RWPE2 (cell line): Measurements from ENCODE around the gene ZBTB20.

Source experiments
- ATAC-seq: fragments of 200-7000 bp; cut with Tn5 transposase; 3 replicates; pipeline ENCODE4 v1.9.1; 2021; ENCODE audit warnings: low read depth
- DNase-seq: peaks from one replicate; pipeline ENCODE4 v3.0.0-alpha.2; 2020; ENCODE audit warnings: low spot score
- H3K27ac ChIP-seq: fragments of 450-650 bp; 2 replicates; pipeline ENCODE4 v1.5.1; 2017; ENCODE audit warnings: mild to moderate bottlenecking; ENCODE audit not compliant: poor library complexity, severe bottlenecking
- H3K27me3 ChIP-seq: fragments of 250-450 bp; sonication (Bioruptor Pico); 2 replicates; pipeline ENCODE4 v1.5.1; 2021; ENCODE audit warnings: mild to moderate bottlenecking, moderate library complexity; ENCODE audit not compliant: insufficient read depth, poor library complexity, severe bottlenecking
- H3K36me3 ChIP-seq: fragments of 250-450 bp; sonication (Bioruptor Pico); 2 replicates; pipeline ENCODE4 v1.5.1; 2020; ENCODE audit warnings: low read depth, mild to moderate bottlenecking, moderate library complexity
- H3K4me1 ChIP-seq: fragments of 250-450 bp; sonication (Bioruptor Pico); 2 replicates; pipeline ENCODE4 v1.5.1; 2021; ENCODE audit warnings: mild to moderate bottlenecking, moderate library complexity; ENCODE audit not compliant: insufficient read depth, poor library complexity, severe bottlenecking
- H3K4me3 ChIP-seq: fragments of 250-450 bp; sonication (Bioruptor Pico); 2 replicates; pipeline ENCODE4 v1.5.1; 2021; ENCODE audit warnings: mild to moderate bottlenecking, moderate library complexity; ENCODE audit not compliant: severe bottlenecking
- H3K9me3 ChIP-seq: fragments of 250-450 bp; sonication (Bioruptor Pico); 2 replicates; pipeline ENCODE4 v1.5.1; 2021; ENCODE audit warnings: mild to moderate bottlenecking, moderate library complexity; ENCODE audit not compliant: severe bottlenecking
- TF ChIP-seq, protein P1 (sequence below): fragments of 450-650 bp; IDR thresholded peaks from one replicate; pipeline ENCODE4 v1.5.1; 2017; ENCODE audit warnings: mild to moderate bottlenecking, moderate library complexity; ENCODE audit not compliant: poor library complexity, severe bottlenecking

ZBTB20 gene

GRCh38 chr3:114725966-114726365 is 421.1 kb downstream of the ZBTB20 start:
- no peaks in the 10 kb centered on the region for H3K9me3 ChIP-seq
- no peaks in the 10 kb centered on the region for H3K36me3 ChIP-seq
- H3K4me1 ChIP-seq, result no peaks in the 10 kb centered on the region
- H3K27ac ChIP-seq, result no peak overlapping the region
- TF ChIP-seq, protein P1, sequence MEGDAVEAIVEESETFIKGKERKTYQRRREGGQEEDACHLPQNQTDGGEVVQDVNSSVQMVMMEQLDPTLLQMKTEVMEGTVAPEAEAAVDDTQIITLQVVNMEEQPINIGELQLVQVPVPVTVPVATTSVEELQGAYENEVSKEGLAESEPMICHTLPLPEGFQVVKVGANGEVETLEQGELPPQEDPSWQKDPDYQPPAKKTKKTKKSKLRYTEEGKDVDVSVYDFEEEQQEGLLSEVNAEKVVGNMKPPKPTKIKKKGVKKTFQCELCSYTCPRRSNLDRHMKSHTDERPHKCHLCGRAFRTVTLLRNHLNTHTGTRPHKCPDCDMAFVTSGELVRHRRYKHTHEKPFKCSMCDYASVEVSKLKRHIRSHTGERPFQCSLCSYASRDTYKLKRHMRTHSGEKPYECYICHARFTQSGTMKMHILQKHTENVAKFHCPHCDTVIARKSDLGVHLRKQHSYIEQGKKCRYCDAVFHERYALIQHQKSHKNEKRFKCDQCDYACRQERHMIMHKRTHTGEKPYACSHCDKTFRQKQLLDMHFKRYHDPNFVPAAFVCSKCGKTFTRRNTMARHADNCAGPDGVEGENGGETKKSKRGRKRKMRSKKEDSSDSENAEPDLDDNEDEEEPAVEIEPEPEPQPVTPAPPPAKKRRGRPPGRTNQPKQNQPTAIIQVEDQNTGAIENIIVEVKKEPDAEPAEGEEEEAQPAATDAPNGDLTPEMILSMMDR, result no peak
- ATAC-seq (no peak), DNase-seq (no peak)
- H3K27me3 ChIP-seq, result no peaks in the 10 kb centered on the region
- no peak overlapping the region for H3K4me3 ChIP-seq

GRCh38 chr3:114722530-114722929 is 424.6 kb downstream of the ZBTB20 start:
- TF ChIP-seq, protein P1, result no peak
- Histone ChIP-seq H3K36me3 (no peaks in the 10 kb centered on the region), H3K4me3 (no peak overlapping the region), H3K4me1 (no peaks in the 10 kb centered on the region), H3K27ac (no peak overlapping the region), H3K9me3 (no peaks in the 10 kb centered on the region), H3K27me3 (no peaks in the 10 kb centered on the region)
- no peak for DNase-seq
- no peak for ATAC-seq

GRCh38 chr3:114721864-114722263 is 425.2 kb downstream of the ZBTB20 start:
- ATAC-seq, result no peak
- Histone ChIP-seq H3K4me3 (no peak overlapping the region), H3K27ac (no peak overlapping the region), H3K9me3 (no peaks in the 10 kb centered on the region), H3K4me1 (no peaks in the 10 kb centered on the region), H3K27me3 (no peaks in the 10 kb centered on the region), H3K36me3 (no peaks in the 10 kb centered on the region)
- DNase-seq, result no peak
- TF ChIP-seq, protein P1, result no peak

- no peak for DNase-seq
- Histone ChIP-seq H3K9me3 (no peaks in the 10 kb centered on the region), H3K27ac (no peak overlapping the region), H3K4me3 (no peak overlapping the region), H3K4me1 (no peaks in the 10 kb centered on the region), H3K27me3 (no peaks in the 10 kb centered on the region), H3K36me3 (no peaks in the 10 kb centered on the region)
- TF ChIP-seq, protein P1, result no peak
- ATAC-seq, result no peak
Observed at GRCh38 chr3:114721209-114721608, 425.9 kb downstream of the ZBTB20 start.

DNA sequence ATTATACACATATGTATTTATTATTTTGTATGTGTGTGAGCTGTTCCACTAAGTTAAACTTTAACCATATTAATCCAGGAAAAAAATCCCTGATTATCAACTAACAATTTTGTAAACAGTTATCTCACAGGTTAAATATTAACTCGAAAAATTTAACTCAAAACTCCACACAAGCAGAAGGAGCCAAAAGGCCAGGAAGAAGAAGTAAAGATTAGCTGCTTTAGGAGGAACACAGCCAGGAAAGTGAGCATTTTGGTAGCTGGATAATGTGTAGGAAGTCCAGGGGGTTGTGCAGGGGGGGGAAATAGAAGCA is 428.2 kb downstream of the ZBTB20 start:
- DNase-seq (no peak), ATAC-seq (no peak)
- Histone ChIP-seq H3K4me3 (no peak overlapping the region), H3K27ac (no peak overlapping the region), H3K27me3 (no peaks in the 10 kb centered on the region), H3K4me1 (no peaks in the 10 kb centered on the region), H3K9me3 (no peaks in the 10 kb centered on the region), H3K36me3 (no peaks in the 10 kb centered on the region)
- TF ChIP-seq, protein P1, result no peak
